SK-N-DZ (cell line): ENCODE data around the gene GMCL2. TPM values are rescaled to one million over a fixed set of nuclear protein-coding genes. Genes with fewer than 3 reads are reported as not detected.
"Not testable (repeated sequence)": the region's sequence is repeated elsewhere in the genome, so short reads cannot be mapped to it uniquely, and the experiment has no call there.

Experiments used
- DNase-seq: peaks from one replicate; pipeline ENCODE4 v3.0.0-alpha.2; 2015; ENCODE audit warnings: low spot score
- polyA plus RNA-seq, 2 experiments: library from polyadenylated mRNA; depleted of rRNA; stranded (reverse); fragments of >200 nt; gene quantifications; 2 replicates each; pipeline ENCODE4 v1.2.3, GENCODE V29; 2014

GMCL2 gene, protein sequence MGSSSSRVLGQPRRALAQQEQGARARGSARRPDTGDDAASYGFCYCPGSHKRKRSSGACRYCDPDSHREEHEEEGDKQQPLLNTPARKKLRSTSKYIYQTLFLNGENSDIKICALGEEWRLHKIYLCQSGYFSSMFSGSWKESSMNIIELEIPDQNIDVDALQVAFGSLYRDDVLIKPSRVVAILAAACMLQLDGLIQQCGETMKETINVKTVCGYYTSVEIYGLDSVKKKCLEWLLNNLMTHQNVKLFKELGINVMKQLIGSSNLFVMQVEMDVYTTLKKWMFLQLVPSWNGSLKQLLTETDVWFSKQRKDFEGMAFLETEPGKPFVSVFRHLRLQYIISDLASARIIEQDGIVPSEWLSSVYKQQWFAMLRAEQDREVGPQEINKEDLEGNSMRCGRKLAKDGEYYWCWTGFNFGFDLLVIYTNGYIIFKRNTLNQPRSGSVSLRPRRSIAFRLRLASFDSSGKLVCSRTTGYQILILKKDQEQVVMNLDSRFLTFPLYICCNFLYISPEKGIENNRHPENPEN
- polyA plus RNA-seq (2014; cell fraction: cytosol; rRNA removed): not detected in 2 replicates
- polyA plus RNA-seq (2014; cell fraction: nucleus; rRNA removed): not detected in 2 replicates

DNA sequence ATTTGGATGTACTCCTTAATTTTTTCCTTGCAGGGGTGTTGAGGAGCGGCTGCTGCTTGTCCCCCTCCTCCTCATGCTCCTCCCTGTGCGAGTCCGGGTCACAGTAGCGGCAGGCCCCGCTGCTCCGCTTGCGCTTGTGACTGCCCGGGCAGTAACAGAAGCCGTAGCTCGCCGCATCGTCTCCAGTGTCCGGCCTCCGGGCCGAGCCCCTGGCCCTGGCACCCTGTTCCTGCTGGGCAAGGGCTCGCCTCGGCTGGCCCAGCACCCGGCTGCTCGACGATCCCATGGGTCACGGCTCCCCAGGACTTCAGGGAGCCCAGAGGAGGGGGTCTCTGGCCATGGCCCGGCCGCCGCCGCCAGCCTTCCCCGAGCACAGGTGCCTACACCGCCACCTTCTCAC, at the start of gene GMCL2:
TSS of gene GMCL2 (minus strand) at position 358 of the 400 bp plus-strand sequence. CDS start at position 286, 72 bp downstream.
- no peak for DNase-seq

GRCh38 chr5:178236679-178237078, 49.5 kb upstream of the GMCL2 start:
- DNase-seq: no peak

DNA sequence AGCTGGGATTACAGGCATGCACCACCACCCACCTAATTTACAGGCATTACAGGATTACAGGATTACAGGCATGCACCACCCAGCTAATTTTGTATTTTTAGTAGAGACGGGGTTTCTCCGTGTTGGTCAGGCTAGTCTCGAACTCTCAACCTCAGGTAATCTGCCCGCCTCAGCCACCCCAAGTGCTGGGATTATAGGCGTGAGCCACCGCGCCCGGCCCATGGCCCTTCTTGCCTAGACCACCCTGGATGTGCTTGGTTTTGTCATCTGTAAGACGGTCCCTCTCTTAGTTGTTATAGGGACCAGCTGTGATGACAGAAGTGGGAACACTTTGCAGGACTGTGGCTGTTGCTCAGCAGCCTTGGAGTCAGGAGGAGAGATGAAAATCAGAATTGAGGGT, 49.0 kb upstream of the GMCL2 start:
- no peak for DNase-seq

- DNase-seq: no peak
Observed at GRCh38 chr5:178235588-178235974, 48.4 kb upstream of the GMCL2 start.

- peak; percentile 76 for DNase-seq
Observed at GRCh38 chr5:178234750-178235587, 47.8 kb upstream of the GMCL2 start.

- no peak for DNase-seq
Observed at GRCh38 chr5:178234121-178234749, 47.1 kb upstream of the GMCL2 start.

DNA sequence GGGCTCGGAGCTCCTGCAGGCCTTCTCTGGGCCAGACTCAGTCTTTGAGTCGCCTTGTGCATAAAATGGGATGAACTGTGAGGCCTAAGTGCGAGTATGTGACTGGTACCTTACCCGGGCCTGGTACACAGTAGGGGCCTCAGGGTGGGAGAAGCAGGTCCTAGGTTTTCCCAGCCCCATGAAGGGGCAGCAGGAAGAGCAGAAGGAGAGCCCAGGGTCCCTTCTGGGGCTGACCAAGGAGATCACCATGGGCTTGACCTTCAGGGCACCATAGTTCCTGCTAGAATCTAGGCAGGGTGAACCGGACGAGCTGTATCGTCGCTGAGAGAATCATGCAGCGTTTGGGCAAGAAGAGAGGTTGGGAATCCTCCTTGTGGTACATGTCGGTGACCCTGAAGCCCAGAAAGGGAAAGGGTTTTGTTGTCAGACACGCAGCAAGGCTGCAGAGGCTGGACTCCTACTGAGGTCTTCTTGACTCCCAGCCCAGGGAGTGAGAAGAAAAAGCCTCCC, 45.8 kb upstream of the GMCL2 start:
- no peak for DNase-seq

- peak; percentile 77 for DNase-seq
Observed at GRCh38 chr5:178232124-178232919, 45.2 kb upstream of the GMCL2 start, which contains the start of gene PHYKPL. PHYKPL (minus strand) TSS chr5:178232802; CDS start chr5:178232550, 252 bp downstream.

DNA sequence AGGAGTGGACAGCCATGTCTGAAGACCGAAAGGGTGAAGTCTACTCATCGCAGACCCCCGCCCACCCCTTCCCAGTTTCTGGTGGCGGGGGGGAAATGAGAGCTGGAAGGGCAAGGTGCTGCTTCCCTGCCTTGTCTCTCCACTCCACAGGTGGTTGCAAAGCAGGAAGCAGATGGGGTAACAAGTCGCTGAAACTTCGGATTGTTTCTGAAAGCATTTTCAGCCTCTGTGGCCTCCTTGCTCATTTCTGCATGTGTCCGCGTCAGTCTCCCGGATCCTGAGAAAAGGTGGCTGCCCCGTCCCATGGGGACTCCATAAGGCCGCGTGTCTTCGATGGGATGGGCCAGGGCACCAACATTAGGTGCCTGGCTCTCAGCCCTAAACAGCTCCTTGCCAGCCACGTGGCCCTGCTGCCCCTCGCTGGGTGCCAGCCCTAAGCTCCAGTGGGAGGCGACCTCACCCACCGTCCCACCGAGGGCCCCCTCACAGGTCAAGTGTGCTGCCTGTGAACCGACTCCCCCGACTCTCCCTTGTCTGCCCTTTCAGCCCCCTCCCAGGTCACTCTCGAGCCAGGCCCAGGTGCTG, 44.5 kb upstream of the GMCL2 start:
- DNase-seq: no peak

DNA sequence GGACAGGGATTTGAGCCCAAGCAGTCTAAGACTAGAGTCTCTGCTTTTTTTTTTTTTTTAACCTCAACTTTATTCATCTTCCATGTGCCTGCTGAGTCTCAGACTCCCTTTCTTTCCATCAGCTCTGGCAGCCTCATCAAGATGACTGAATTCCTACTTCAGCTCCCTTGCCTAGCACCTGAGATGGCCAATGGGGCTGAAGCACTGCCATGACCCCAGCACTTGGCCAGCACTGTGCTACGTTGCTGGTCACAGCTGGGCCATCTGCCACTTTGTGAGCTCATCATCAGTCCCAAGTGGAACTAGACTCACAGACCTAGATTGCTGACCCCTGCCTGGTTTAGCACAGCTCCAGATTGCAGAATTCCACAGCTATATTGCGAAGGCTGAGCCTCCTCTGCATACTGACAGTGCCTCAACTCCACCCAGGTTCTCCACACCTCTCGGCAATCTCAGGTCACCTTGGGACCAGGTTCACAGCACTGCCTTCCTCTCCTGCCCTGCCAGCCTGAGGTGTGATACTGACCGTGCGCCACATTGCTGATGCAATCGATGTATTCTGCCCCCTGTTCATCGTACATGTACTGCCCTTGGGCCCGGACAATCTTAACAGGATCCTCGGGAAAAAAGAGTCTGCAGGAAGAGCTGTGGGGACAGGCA, 43.8 kb upstream of the GMCL2 start:
- no peak for DNase-seq

GRCh38 chr5:178229861-178230260, 42.7 kb upstream of the GMCL2 start:
- no peak for DNase-seq

DNA sequence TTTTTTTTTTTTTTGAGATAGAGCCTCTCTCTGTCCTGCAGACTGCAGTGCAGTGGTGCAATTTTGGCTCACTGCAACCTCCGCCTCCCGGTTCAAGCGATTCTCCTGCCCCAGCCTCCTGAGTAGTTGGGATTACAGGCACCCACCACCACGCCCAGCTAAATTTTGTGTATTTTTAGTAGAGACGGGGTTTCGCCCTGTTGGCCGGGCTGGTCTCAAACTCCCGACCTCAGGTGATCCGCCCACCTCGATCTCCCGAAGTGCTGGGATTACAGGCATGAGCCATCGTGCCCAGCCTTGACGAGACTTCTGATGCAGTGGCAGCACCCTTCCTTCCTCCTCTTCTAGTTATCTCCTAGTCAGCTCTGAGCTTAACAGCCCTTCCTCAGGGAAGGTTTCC, 41.9 kb upstream of the GMCL2 start:
- DNase-seq: not testable (repeated sequence)

DNA sequence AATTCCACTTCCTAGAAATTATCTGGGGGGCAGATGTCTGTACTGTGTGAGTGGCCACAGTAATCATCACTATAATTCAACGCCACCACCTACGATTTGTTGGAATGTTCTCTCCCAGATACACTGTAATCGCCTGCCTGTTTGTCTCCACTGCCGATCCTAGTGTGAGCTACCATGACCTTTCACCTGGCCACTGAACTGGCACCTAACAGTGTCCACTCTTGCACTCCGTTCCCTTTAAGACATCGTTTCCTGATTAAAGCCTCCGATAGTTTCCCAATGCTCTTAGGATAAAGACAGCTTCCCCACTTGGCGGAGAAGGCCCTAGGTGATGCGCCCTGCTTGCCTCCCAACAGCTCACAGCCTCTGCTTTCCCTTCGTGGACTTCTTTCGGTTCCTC, 41.4 kb upstream of the GMCL2 start:
- no peak for DNase-seq

GRCh38 chr5:178227929-178228328, 40.8 kb upstream of the GMCL2 start:
- DNase-seq: no peak

DNA sequence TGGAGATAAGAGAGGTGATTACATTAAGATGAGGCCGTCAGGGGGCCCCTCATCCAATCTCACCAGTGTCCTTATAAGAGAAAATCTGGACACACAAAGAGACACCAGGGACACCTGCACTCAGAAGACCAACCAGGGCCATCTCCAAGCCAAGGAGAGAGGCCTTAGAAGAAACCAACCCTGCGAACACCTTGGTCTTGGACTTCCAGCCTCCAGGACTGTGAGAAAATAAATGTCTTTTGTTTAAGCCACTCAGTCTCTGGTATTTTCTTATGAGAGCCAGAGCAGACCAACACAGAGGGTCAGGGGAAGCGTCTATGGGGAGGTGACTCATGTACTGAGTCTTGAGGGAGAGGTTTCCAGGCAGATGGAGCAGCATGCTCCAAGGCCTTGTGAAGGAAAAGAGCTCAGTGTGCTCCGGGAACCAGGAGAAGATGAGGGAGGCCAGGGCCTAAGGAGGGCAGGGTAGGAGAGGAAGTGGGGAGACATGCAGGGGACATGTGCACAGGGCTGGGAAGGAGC, 40.0 kb upstream of the GMCL2 start:
- DNase-seq: no peak

DNA sequence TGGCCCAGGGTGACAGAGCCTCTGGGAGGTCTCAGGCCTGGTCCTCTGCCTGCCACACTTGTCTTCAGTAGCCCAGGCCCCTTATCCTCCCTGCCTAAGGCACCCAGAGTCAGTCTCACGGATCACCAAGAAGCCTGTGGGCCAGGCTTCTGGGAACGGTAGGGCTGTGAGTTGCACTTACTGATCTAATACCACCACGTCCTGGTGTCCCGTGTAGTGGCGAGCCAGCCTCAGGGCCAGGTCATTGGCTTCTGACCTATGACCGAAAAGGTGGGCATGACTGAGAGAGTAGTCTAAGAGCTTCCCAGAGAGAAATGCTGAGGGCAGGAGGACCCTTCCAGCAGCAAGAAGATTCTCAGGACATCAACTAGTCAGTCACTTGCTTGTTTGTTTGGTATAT, 38.0 kb upstream of the GMCL2 start:
- no peak for DNase-seq

GRCh38 chr5:178224403-178224802, 37.2 kb upstream of the GMCL2 start:
- DNase-seq: no peak

DNA sequence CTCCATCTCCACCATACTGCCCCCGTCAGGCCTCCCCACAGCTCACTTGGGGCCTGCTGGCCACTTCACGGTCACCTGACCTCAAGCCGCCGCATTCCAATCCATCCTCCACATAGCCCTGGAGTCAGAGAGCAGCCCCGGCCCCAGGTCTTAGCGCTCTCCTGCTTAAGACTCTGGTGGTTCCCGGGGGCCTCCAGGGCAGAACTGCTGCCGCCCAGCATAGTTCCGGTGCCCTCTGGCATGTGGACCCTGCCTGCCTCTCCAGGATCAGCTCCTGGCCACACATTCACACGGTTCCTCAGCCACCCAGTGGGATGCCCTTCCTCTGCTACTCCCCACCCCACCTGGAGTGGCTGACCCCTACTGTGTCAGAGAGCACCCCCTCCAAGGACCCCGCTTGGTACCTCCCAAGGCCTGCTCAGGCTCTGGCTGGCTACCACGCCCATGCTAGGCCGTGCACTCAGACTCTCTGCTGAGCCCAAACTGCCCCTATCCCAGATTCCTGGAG, 36.7 kb upstream of the GMCL2 start:
- no peak for DNase-seq

DNA sequence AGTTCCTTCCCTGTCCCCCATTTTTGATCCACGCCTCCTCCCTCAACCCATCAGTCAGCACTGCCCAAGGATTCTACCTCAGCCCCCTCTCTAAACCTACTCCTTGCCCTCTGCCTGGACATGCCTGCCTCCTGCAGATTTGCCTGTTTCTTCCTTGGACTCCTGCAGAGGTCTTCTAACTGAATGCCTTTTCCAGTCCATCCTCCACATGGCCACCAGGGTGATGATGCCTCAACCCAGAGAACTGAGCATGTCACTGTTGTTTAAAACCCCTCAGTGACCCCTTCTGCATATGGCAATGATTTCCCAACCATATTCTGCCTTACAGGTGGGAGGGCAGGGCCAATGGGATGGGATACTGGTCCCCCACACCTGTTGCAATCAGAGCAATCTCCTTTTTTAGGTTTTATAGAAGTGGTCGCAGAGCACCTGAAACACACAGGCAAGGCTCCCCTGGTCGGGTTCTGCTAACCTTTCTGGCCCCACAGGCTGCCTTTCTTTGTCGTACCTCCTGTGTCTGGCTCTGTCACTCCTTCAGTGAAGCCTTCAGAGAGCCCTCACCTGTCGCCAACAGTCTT, 36.1 kb upstream of the GMCL2 start:
- DNase-seq: no peak
